Spleen (tissue), 11 donors: ENCODE results near the gene SNF8. TPM values are rescaled to one million over a fixed set of nuclear protein-coding genes. Genes with fewer than 3 reads are reported as not detected.

Experiments used
- DNase-seq: peaks from one replicate; pipeline ENCODE4 v3.0.0-alpha.2; 2020
- H3K27ac ChIP-seq, 8 donors: fragments of 200-600 bp; sonication (generic) in 7 of 8; 1 replicate in 4 of 8; 2 replicates in 4 of 8; pipeline versions ENCODE4 v1.5.0 to v1.8.0; 2016 to 2021; ENCODE audit warnings: inconsistent platforms in 4 of 8, mild to moderate bottlenecking in 4 of 8, moderate library complexity in 1 of 8
- H3K27me3 ChIP-seq, 7 donors: fragments of 200-600 bp; sonication (generic) in 6 of 7; replicated peaks in 1 of 7; 1 replicate in 4 of 7; 2 replicates in 3 of 7; pipeline versions ENCODE4 v1.5.0 to v1.8.0; 2016 to 2021; ENCODE audit warnings: inconsistent platforms in 3 of 7, mild to moderate bottlenecking in 1 of 7
- H3K36me3 ChIP-seq, 6 donors: fragments of 200-600 bp; sonication (generic) in 5 of 6; 1 replicate in 4 of 6; 2 replicates in 2 of 6; pipeline versions ENCODE4 v1.5.0 to v1.8.0; 2016 to 2021; ENCODE audit warnings: inconsistent platforms in 2 of 6
- H3K4me1 ChIP-seq, 6 donors: fragments of 200-600 bp; sonication (generic) in 5 of 6; 1 replicate in 3 of 6; 2 replicates in 3 of 6; pipeline versions ENCODE4 v1.5.0 to v1.8.0; 2016 to 2021; ENCODE audit warnings: inconsistent platforms in 3 of 6
- H3K4me3 ChIP-seq, 8 donors: fragments of 200-600 bp; sonication (generic) in 7 of 8; 1 replicate in 4 of 8; 2 replicates in 4 of 8; pipeline versions ENCODE4 v1.5.0 to v1.8.0; 2016 to 2021; ENCODE audit warnings: inconsistent platforms in 4 of 8, mild to moderate bottlenecking in 4 of 8, moderate library complexity in 2 of 8
- H3K9me3 ChIP-seq, 8 donors: fragments of 200-600 bp; sonication (generic) in 7 of 8; 1 replicate in 4 of 8; 2 replicates in 4 of 8; pipeline versions ENCODE4 v1.5.0 to v1.8.0; 2016 to 2021; ENCODE audit warnings: inconsistent platforms in 4 of 8
- POLR2A ChIP-seq, 3 donors: fragments of 450-650 bp; IDR thresholded peaks; one replicate each; pipeline ENCODE4 v1.5.1; 2017; ENCODE audit warnings: antibody characterized with exemption in 3 of 3, mild to moderate bottlenecking in 1 of 3
- POLR2AphosphoS5 ChIP-seq, 3 donors: sonication (generic); formaldehyde crosslinking; IDR thresholded peaks; one replicate each; pipeline ENCODE4 v1.5.1; 2017; ENCODE audit warnings: antibody characterized with exemption in 3 of 3
- WGBS, 5 donors: extraction: QIAGEN DNeasy Blood & Tissue Kit in 3 of 5; methylation state at CpG; one replicate each; pipeline versions ENCODE4 v1.1.5 to v1.1.7; 2013 to 2018; 5-methylcytosine and 5-hydroxymethylcytosine counted together
- intact Hi-C: fragments of 100-400 bp; cut with DNase I; formaldehyde crosslinking; loops from one replicate; pipeline ENCODE4 v1.15.0; 2023; ENCODE audit warnings: low total_unique reads
- polyA plus RNA-seq, 3 donors: library from polyadenylated mRNA; stranded (reverse); fragments of 200-250 nt; gene quantifications; one replicate each; pipeline ENCODE4 v1.2.1, GENCODE V29; 2013
- total RNA-seq, 7 donors: library from RNA; depleted of rRNA in 3 of 7; stranded (reverse); fragments of >200 nt in 3 of 7; fragmentation: NEBNext Ultra II Directional in 4 of 7; extraction: Animal tissue kit (Norgen Biotek cat#: 25700) in 4 of 7; gene quantifications; one replicate each; pipeline versions ENCODE4 v1.1.0 to v1.2.1, GENCODE V29; 2016 to 2021
- TF ChIP-seq, protein P1 (sequence below), 11 experiments: fragments of 200-600 bp in 7 of 11; fragments of 450-650 bp in 4 of 11; sonication (generic) in 4 of 11; IDR thresholded peaks in 8 of 11; conservative IDR thresholded peaks in 3 of 11; 1 replicate in 7 of 11; 2 replicates in 4 of 11; pipeline versions ENCODE4 v1.4.0 to v1.8.0; 2016 to 2021; ENCODE audit warnings: antibody characterized with exemption in 11 of 11, inconsistent platforms in 4 of 11, mild to moderate bottlenecking in 1 of 11
- donor health status: healthy with polysubstance abuse.
- donor health status: DM: no; HTN: no; CAD: no; lungs with moderate emphysema.
- donor health status: DM: no; HTN: no; CAD: no.
- donor health status: Bipolar disorder and iron deficiency.
- donor health status: healthy.
- donor health status: DM: no; HTN: no; CAD: no.
- donor health status: DM: yes; HTN: yes; CAD: no.

Gene SNF8
- total and polyA plus RNA-seq, 10 donors = 55.9 to 129 (median 77.7) TPM

DNA sequence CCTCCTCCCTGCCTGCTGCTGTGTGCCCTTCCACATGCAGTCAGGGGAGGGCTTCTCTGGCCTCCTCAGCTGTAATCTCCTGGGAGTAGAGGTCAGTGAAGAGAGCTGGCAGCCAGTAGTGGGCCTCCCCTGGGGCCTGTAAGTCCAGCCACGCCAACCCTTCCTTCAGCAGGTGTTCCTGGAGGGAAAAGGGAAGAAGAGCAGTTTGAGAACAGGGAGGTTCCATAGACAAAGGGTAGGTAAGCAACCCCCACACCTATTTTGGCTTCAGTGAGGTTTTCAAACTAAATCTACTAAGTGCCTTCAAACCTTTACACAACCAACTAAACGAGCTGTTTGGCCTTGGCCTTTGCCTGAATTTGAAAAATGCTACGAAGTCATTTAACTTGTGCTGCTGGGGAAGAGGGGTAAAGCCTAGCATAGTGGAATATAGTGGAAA, 14.2 kb downstream of the SNF8 start:
- intact Hi-C loops = no loop called here
- 70 to 82% (median 75%) methylated on average over 3 of the region's 3 CpGs for WGBS, 5 donors
- no peaks in the 10 kb centered on the region for H3K27me3 ChIP-seq
- DNase-seq = no peak
- no peak overlapping the region for H3K27ac ChIP-seq
- H3K4me3 ChIP-seq = no peak overlapping the region
- no peaks in the 10 kb centered on the region for H3K9me3 ChIP-seq
- H3K4me1 ChIP-seq = peaks cover 0 to 14% (median 0%) of the 10 kb centered on the region in 6 donors
- TF ChIP-seq POLR2A (IDR thresholded peaks at IDR 0.05) = no peak
- peak; percentile 19 to 31 (median 27) for TF ChIP-seq POLR2AphosphoS5 (IDR thresholded peaks at IDR 0.05)
- peaks cover 0 to 100% (median 92%) of the 10 kb centered on the region in 6 donors for H3K36me3 ChIP-seq

DNA sequence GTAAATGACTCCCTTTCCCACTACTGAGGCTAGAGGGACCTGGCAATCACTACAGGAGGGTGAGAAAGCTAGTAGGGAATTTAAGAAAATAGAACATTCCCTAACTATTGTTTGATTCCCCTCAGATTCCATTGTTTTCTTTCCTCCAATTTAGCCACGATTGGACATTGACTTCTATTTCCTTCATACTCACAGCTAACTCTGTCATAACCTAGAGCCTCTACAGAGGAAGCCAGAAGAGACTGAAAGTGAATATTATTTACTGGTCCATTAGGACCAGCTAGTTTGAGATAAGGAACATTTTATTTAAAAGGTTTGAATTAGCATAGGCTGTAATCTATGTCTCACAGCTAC, 14.9 kb downstream of the SNF8 start:
- Histone ChIP-seq H3K27ac (no peak overlapping the region), H3K27me3 (no peaks in the 10 kb centered on the region), H3K4me3 (no peak overlapping the region), H3K36me3 (peaks cover 0 to 100% (median 96%) of the 10 kb centered on the region in 6 donors), H3K4me1 (peaks cover 0 to 14% (median 0%) of the 10 kb centered on the region in 6 donors), H3K9me3 (no peaks in the 10 kb centered on the region)
- TF ChIP-seq POLR2A (IDR thresholded peaks at IDR 0.05) = no peak
- no peak for TF ChIP-seq POLR2AphosphoS5 (IDR thresholded peaks at IDR 0.05)
- TF ChIP-seq, protein P1, sequence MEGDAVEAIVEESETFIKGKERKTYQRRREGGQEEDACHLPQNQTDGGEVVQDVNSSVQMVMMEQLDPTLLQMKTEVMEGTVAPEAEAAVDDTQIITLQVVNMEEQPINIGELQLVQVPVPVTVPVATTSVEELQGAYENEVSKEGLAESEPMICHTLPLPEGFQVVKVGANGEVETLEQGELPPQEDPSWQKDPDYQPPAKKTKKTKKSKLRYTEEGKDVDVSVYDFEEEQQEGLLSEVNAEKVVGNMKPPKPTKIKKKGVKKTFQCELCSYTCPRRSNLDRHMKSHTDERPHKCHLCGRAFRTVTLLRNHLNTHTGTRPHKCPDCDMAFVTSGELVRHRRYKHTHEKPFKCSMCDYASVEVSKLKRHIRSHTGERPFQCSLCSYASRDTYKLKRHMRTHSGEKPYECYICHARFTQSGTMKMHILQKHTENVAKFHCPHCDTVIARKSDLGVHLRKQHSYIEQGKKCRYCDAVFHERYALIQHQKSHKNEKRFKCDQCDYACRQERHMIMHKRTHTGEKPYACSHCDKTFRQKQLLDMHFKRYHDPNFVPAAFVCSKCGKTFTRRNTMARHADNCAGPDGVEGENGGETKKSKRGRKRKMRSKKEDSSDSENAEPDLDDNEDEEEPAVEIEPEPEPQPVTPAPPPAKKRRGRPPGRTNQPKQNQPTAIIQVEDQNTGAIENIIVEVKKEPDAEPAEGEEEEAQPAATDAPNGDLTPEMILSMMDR (IDR thresholded peaks at IDR 0.05 in 8 of 11, conservative IDR thresholded peaks at IDR 0.05 in 3 of 11) = no peak
- intact Hi-C loops = no loop called here
- 46 to 86% (median 64%) methylated on average over 1 of the region's 1 CpG for WGBS, 5 donors
- no peak for DNase-seq

DNA sequence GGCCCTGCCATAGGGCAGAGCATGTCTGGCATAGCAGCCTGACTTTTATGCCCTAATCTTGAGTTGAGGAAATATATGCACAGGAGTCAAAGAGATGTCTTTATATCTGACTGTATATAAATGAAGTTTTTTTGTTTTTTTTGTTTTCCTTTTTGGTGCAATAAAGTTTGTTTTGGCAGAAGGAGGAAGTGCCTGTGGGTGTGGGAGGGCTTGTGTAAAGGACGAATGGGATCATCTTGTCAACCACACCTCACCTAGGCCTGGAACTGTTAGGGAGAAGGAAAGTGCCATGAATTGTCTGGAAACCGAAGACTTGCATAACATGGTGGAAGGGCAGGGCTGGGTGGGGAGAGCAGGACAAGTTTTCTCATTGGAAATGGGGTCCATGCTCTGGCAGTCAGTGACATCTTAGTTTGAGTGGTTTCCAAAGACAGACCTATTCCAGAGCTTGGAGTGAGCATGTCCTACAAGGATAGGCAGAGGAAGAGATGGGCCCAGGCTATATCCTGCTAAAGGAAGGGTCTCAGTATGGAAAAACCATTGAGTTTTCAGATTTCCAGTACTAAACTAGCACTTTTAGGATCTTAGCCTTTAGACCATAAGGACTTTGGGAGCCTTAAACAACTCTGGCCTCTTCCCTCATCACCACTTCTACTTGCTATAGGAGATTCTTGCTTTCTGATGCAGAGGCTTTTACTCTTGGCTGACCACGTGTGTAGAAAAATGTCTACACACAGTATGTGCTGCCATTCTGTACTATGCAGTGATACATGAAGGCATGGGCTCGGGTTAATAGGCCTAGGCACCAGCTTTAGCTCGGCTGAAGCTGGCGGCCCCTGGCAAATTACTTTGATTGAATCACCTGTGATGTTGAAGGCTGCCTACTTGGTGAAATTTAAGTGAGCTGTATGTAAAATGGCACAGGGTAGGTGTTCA, 15.5 kb downstream of the SNF8 start:
- WGBS, 5 donors = 77 to 90% (median 83%) methylated on average over 6 of the region's 6 CpGs
- Histone ChIP-seq H3K27ac (peak overlapping the region in 1 of 8 donors; percentile 1), H3K4me3 (no peak overlapping the region), H3K36me3 (peaks cover 0 to 100% (median 97%) of the 10 kb centered on the region in 6 donors), H3K27me3 (no peaks in the 10 kb centered on the region), H3K4me1 (peaks cover 0 to 14% (median 0%) of the 10 kb centered on the region in 6 donors), H3K9me3 (no peaks in the 10 kb centered on the region)
- intact Hi-C loops = no loop called here
- TF ChIP-seq POLR2AphosphoS5 (IDR thresholded peaks at IDR 0.05) (peak in 1 of 3 donors; percentile 3), POLR2A (IDR thresholded peaks at IDR 0.05) (no peak)
- DNase-seq = peak; percentile 20

DNA sequence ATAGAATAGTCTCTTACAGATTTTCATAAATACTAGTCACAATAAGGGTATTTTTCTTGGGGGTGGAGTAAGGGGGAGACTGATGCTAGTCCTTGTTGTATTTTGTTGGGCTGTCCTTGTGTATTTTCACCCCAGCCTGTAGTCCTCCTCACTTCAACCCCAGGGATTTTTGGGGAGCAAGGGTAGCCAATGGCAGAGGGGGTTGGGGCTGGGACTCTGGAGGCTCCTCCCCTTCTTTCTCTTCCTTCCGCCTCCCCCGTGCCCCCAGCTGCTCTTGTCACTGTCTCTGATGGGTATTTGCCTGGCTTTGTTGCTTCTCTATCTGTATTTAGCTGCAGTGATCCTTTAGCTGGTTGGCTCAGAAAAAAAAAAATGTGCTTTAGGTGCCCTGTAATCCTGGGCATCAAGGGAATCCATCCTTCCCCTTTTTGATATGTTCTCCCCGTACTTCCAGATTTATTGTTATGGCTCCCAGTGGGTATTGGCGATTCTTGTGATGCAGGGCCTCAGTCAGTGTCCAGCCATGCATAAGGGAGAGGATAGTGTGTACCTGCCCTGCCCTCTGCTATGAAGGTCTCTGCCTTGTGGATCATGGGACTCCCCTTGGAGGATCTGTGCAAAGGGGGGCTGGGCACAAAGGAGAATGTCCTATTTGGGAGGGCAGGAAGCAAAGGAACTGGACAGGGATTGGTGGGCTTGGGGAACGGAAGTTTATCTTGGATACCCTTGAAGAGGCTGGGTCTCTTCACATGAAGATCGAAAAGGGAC, 16.5 kb downstream of the SNF8 start:
- H3K27me3 ChIP-seq = no peaks in the 10 kb centered on the region
- H3K4me1 ChIP-seq = peaks cover 0 to 14% (median 0%) of the 10 kb centered on the region in 6 donors
- H3K4me3 ChIP-seq = no peak overlapping the region
- intact Hi-C loops = no loop called here
- peak; percentile 12 for DNase-seq
- TF ChIP-seq POLR2A (IDR thresholded peaks at IDR 0.05) = no peak
- peak in 1 of 3 donors; percentile 41 for TF ChIP-seq POLR2AphosphoS5 (IDR thresholded peaks at IDR 0.05)
- peak overlapping the region in 2 of 8 donors; percentile 1 to 24 for H3K27ac ChIP-seq
- H3K9me3 ChIP-seq = no peaks in the 10 kb centered on the region
- peaks cover 5 to 100% (median 97%) of the 10 kb centered on the region in 6 donors for H3K36me3 ChIP-seq
- 65 to 86% (median 77%) methylated on average over 6 of the region's 6 CpGs for WGBS, 5 donors

DNA sequence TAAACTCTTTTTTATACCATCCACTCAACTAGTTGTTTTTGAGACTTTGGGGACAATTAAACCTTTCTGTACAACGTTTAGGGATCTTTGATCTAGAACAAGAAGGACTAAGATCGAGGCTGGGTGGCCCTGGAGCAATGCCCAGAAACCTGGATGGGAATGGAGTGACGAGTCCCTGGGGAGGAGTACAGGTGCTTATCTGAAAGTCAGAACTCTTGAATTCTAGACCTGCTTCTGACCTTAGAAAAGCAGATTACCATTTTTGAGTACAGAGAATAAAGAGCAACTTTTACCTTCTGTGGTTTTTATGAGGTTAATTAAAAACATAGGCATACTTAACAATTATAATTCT, 18.7 kb downstream of the SNF8 start:
- intact Hi-C loops = no loop called here

More for the DNA sequence above, 18.7 kb downstream of the SNF8 start:
- WGBS, 5 donors = 67 to 84% (median 81%) methylated on average over 3 of the region's 3 CpGs
- Histone ChIP-seq H3K9me3 (no peaks in the 10 kb centered on the region), H3K4me1 (peaks cover 0 to 14% (median 0%) of the 10 kb centered on the region in 6 donors), H3K27ac (no peak overlapping the region), H3K4me3 (no peak overlapping the region), H3K36me3 (peaks cover 9 to 100% (median 99%) of the 10 kb centered on the region in 6 donors), H3K27me3 (no peaks in the 10 kb centered on the region)
- TF ChIP-seq POLR2A (IDR thresholded peaks at IDR 0.05) (no peak), POLR2AphosphoS5 (IDR thresholded peaks at IDR 0.05) (no peak)
- TF ChIP-seq, protein P1 (IDR thresholded peaks at IDR 0.05 in 8 of 11, conservative IDR thresholded peaks at IDR 0.05 in 3 of 11) = no peak
- DNase-seq = peak; percentile 29
